ENCODE measurements around the gene CIZ1. TPM values are rescaled to one million over a fixed set of nuclear protein-coding genes. Genes with fewer than 3 reads are reported as not detected.

CIZ1 gene
- total RNA-seq, 1 experiment from 2014 or later = 104 TPM

DNA sequence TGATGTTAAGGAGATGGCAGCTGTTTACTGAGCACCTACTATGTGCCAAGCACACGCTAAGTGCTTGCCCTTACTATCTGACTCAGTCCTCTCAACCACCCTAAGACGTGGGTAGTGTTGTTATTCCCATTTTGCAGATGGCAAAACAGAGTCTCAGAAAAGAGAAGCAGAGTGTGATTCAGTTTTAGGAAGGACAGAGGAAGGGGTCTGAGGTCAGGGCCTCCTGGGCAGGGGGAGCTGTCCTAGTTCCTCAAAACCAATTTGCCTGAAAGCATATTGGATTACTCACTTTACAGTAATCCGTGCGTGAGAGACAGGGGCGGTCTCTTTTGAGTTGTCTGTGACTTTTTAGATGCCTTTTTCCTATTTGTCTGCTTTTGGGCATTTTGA lies 35.0 kb upstream of the CIZ1 start:
- Histone ChIP-seq H3K79me2 (ENCODE audit: insufficient read depth, low read length) (no peaks in the 10 kb centered on the region), H3K23ac (ENCODE audit: insufficient read length, low read depth, low read length) (no peak overlapping the region), H3K79me1 (ENCODE audit: insufficient read depth, low read depth, low read length, poor library complexity, severe bottlenecking) (no peaks in the 10 kb centered on the region), H2BK20ac (ENCODE audit: low read depth, low read length, poor library complexity, severe bottlenecking) (no peak overlapping the region), H2BK120ac (ENCODE audit: low read depth, low read length, poor library complexity, severe bottlenecking) (no peak overlapping the region), H3K27me3 (ENCODE audit: insufficient read depth, low read length) (no peaks in the 10 kb centered on the region), H3T11ph (ENCODE audit: low read length) (no peak overlapping the region), H3K18ac (ENCODE audit: insufficient read length, low read depth, low read length) (no peak overlapping the region), H3K23me2 (ENCODE audit: insufficient read length, low read depth, low read length, poor library complexity, severe bottlenecking) (no peaks in the 10 kb centered on the region), H3K9ac (ENCODE audit: extremely low read depth, insufficient read length, low read length) (no peak overlapping the region), H4K8ac (replicated peaks; ENCODE audit: insufficient read length, low read depth, low read length) (no peak overlapping the region), H2BK12ac (ENCODE audit: insufficient read length, low read depth, low read length) (no peak overlapping the region), H3K56ac (ENCODE audit: insufficient read length, low read depth, low read length) (no peak overlapping the region), H2AFZ (ENCODE audit: low read length) (no peak overlapping the region), H4K91ac (ENCODE audit: insufficient read length, low read depth, low read length) (no peak overlapping the region), H2BK5ac (ENCODE audit: insufficient read length, low read length) (no peak overlapping the region), H4K5ac (ENCODE audit: insufficient read length, low read depth, low read length) (no peak overlapping the region), H3K4ac (ENCODE audit: low read depth, low read length) (no peak overlapping the region), H4K20me1 (ENCODE audit: control insufficient read depth, insufficient read depth, insufficient read length) (no peaks in the 10 kb centered on the region), H2AK5ac (ENCODE audit: insufficient read length, low read length) (no peak overlapping the region), H3K4me2 (ENCODE audit: insufficient read depth, insufficient read length, low read length) (no peak overlapping the region), H3K14ac (ENCODE audit: insufficient read depth, low read length) (no peak overlapping the region), H3K9me3 (ENCODE audit: control insufficient read depth, low read depth, low read length) (no peaks in the 10 kb centered on the region), H3K27ac (ENCODE audit: insufficient read length, low read depth, low read length) (no peak overlapping the region), H2BK15ac (ENCODE audit: low read depth, low read length) (no peak overlapping the region), H3K4me1 (ENCODE audit: insufficient read depth, low read length) (no peaks in the 10 kb centered on the region)
- TF ChIP-seq, protein P1, sequence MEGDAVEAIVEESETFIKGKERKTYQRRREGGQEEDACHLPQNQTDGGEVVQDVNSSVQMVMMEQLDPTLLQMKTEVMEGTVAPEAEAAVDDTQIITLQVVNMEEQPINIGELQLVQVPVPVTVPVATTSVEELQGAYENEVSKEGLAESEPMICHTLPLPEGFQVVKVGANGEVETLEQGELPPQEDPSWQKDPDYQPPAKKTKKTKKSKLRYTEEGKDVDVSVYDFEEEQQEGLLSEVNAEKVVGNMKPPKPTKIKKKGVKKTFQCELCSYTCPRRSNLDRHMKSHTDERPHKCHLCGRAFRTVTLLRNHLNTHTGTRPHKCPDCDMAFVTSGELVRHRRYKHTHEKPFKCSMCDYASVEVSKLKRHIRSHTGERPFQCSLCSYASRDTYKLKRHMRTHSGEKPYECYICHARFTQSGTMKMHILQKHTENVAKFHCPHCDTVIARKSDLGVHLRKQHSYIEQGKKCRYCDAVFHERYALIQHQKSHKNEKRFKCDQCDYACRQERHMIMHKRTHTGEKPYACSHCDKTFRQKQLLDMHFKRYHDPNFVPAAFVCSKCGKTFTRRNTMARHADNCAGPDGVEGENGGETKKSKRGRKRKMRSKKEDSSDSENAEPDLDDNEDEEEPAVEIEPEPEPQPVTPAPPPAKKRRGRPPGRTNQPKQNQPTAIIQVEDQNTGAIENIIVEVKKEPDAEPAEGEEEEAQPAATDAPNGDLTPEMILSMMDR (conservative IDR thresholded peaks at IDR 0.05) = no peak
- no peak for DNase-seq
- H3K9me3 Mint-ChIP-seq = no peaks in the 10 kb centered on the region
- peaks cover 11 to 25% (median 16%) of the 10 kb centered on the region in 3 experiments for H3K36me3 Mint-ChIP-seq (ENCODE audit: insufficient read depth in 1 of 3, low read depth in 3 of 3)
- H3K4me3 Mint-ChIP-seq = no peak overlapping the region
- no peaks in the 10 kb centered on the region for H3K27me3 Mint-ChIP-seq (ENCODE audit: low read depth)
- H3K27ac Mint-ChIP-seq = no peak overlapping the region
- no CpG with 5 or more reads among the region's 5 CpGs for WGBS (ENCODE audit: extremely low coverage, insufficient read length, low lambda C conversion rate)
- H3K4me1 Mint-ChIP-seq = no peaks in the 10 kb centered on the region; a peak in 1 of 4 replicates

Data from H9 (cell line).